ENCODE measurements around the gene LHFPL6. TPM values are rescaled to one million over a fixed set of nuclear protein-coding genes. Genes with fewer than 3 reads are reported as not detected.
"Not testable (repeated sequence)": the region's sequence is repeated elsewhere in the genome, so short reads cannot be mapped to it uniquely, and the experiment has no call there.

Gene LHFPL6
- total RNA-seq, 2 donors from 2014 or later, result 0.53 to 2.8 TPM

DNA sequence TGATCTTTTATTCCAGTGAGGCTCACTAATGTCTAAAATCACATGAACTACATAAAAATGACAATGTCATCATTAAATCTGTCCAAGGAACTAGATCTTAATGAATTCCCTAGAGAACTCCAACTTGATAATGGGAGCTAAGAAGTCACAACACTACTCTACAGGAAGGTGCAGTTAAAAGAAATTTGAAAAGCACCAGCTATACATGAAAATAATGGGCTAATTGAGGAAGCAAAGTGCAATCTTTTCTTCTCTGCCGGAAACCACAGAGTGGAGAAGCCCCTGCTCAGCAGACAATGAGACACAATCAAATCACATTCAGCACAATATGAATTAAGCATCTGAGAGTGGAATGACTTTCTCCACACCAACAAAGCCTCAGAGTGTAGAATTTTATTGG lies 261.7 kb downstream of the LHFPL6 start:
- TF ChIP-seq, protein P1, sequence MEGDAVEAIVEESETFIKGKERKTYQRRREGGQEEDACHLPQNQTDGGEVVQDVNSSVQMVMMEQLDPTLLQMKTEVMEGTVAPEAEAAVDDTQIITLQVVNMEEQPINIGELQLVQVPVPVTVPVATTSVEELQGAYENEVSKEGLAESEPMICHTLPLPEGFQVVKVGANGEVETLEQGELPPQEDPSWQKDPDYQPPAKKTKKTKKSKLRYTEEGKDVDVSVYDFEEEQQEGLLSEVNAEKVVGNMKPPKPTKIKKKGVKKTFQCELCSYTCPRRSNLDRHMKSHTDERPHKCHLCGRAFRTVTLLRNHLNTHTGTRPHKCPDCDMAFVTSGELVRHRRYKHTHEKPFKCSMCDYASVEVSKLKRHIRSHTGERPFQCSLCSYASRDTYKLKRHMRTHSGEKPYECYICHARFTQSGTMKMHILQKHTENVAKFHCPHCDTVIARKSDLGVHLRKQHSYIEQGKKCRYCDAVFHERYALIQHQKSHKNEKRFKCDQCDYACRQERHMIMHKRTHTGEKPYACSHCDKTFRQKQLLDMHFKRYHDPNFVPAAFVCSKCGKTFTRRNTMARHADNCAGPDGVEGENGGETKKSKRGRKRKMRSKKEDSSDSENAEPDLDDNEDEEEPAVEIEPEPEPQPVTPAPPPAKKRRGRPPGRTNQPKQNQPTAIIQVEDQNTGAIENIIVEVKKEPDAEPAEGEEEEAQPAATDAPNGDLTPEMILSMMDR (conservative IDR thresholded peaks at IDR 0.05), result no peak
- Mint-ChIP-seq H3K4me1 (peaks cover 9% of the 10 kb centered on the region), H3K4me3 (no peak overlapping the region), H3K27ac (no peak overlapping the region), H3K36me3 (ENCODE audit: low read depth) (no peaks in the 10 kb centered on the region), H3K27me3 (ENCODE audit: insufficient read depth) (peaks cover 25% of the 10 kb centered on the region), H3K9me3 (no peaks in the 10 kb centered on the region)
- DNase-seq, result no peak
- no peak overlapping the region for H3K4me3 ChIP-seq (ENCODE audit: low read length)
- no peaks in the 10 kb centered on the region for H3K36me3 ChIP-seq (ENCODE audit: control insufficient read depth, insufficient read depth, low read length)
- no peaks in the 10 kb centered on the region for H3K27me3 ChIP-seq (ENCODE audit: control insufficient read depth, insufficient read depth, low read length, poor library complexity, severe bottlenecking)
- 14% methylated on average over 1 of the region's 1 CpG; no CpG with 5 or more reads in 1 of the 2 experiments for WGBS, 2 experiments (ENCODE audit: insufficient coverage in 1 of 2, insufficient read length in 1 of 2)
- no peak overlapping the region for H3K27ac ChIP-seq (ENCODE audit: low read depth, low read length)
- H3K9ac ChIP-seq (ENCODE audit: extremely low read depth, low read length, poor library complexity, severe bottlenecking), result no peak overlapping the region
- no peaks in the 10 kb centered on the region for H3K9me3 ChIP-seq (ENCODE audit: control insufficient read depth, low read length)
- H3K4me1 ChIP-seq (ENCODE audit: control insufficient read depth, insufficient read depth, low read length), result peaks cover 3% of the 10 kb centered on the region

DNA sequence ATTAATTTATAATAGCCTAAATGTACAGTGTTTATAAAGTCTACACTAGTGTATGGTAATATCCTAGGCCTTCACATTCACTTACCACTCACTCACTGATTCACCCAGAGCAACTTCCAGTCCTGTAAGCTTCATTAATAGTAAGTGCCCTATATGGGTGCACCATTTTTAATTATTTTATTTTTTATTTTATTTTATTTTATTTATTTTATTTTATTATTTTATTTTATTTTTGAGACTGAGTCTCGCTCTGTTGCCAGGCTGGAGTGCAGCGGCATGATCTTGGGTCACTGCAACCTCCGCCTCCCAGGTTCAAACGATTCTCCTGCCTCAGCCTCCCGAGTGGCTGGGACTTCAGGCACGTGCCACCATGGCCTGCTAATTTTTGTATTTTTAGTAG lies 264.9 kb downstream of the LHFPL6 start:
- 90 to 100% methylated on average over 3 to 6 of the region's 6 CpGs for WGBS, 2 experiments (ENCODE audit: insufficient coverage in 1 of 2, insufficient read length in 1 of 2)
- not testable (repeated sequence) for H3K36me3 Mint-ChIP-seq (ENCODE audit: low read depth); H3K4me1 ChIP-seq (ENCODE audit: control insufficient read depth, insufficient read depth, low read length); H3K27me3 ChIP-seq (ENCODE audit: control insufficient read depth, insufficient read depth, low read length, poor library complexity, severe bottlenecking); DNase-seq; H3K4me3 ChIP-seq (ENCODE audit: low read length); H3K36me3 ChIP-seq (ENCODE audit: control insufficient read depth, insufficient read depth, low read length); H3K9ac ChIP-seq (ENCODE audit: extremely low read depth, low read length, poor library complexity, severe bottlenecking); H3K27ac ChIP-seq (ENCODE audit: low read depth, low read length); H3K4me1 Mint-ChIP-seq; H3K27ac Mint-ChIP-seq; H3K9me3 Mint-ChIP-seq; H3K9me3 ChIP-seq (ENCODE audit: control insufficient read depth, low read length); H3K4me3 Mint-ChIP-seq
- H3K27me3 Mint-ChIP-seq (ENCODE audit: insufficient read depth), result peaks cover 12% of the 10 kb centered on the region

DNA sequence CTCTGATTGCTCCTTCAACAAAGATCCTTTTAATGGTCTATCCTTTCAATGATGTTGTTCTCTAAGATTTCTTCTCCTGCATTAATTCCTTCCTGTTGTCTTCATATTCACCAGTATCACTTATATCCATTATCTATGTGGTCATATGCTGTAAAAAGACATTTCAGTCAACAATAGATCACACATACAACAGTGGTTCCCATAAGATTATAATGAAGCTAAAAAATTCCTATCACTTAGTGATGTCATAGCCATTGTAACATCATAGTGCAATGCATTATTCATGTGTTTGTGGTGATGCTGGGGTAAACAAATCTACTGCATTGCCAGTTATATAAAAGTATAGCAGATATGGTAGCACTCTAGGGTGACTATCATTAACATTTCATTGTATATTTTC lies 266.1 kb downstream of the LHFPL6 start:
- Mint-ChIP-seq H3K4me3 (no peak overlapping the region), H3K27ac (no peak overlapping the region), H3K36me3 (ENCODE audit: low read depth) (no peaks in the 10 kb centered on the region)

DNA sequence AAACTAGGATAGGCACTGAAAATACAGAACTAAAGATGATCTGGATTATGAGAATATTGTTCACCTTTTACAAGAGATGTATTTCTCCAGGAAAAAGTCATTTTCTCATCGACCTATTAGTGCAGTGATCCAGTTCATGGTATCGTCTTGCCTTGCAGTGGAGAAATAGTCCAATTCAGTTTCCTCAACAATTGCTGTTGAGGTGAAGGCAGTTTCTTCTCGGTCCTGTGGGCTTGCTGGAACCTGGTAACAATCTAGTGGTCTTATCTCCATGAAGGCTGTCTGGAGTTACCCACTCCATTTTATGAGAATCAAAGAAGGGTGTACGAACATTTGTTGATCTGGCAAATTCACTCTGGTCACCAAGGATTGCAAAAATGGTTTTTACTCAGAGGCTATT lies 266.8 kb downstream of the LHFPL6 start:
- Mint-ChIP-seq H3K36me3 (ENCODE audit: low read depth) (no peaks in the 10 kb centered on the region), H3K9me3 (peaks cover 14% of the 10 kb centered on the region), H3K27me3 (ENCODE audit: insufficient read depth) (peaks cover 8% of the 10 kb centered on the region), H3K4me1 (peaks cover 2% of the 10 kb centered on the region), H3K4me3 (no peak overlapping the region), H3K27ac (no peak overlapping the region)
- Histone ChIP-seq H3K27me3 (ENCODE audit: control insufficient read depth, insufficient read depth, low read length, poor library complexity, severe bottlenecking) (no peaks in the 10 kb centered on the region), H3K4me3 (ENCODE audit: low read length) (no peak overlapping the region), H3K4me1 (ENCODE audit: control insufficient read depth, insufficient read depth, low read length) (no peaks in the 10 kb centered on the region), H3K36me3 (ENCODE audit: control insufficient read depth, insufficient read depth, low read length) (no peaks in the 10 kb centered on the region), H3K9me3 (ENCODE audit: control insufficient read depth, low read length) (no peaks in the 10 kb centered on the region), H3K9ac (ENCODE audit: extremely low read depth, low read length, poor library complexity, severe bottlenecking) (no peak overlapping the region), H3K27ac (ENCODE audit: low read depth, low read length) (no peak overlapping the region)
- TF ChIP-seq, protein P1 (conservative IDR thresholded peaks at IDR 0.05), result no peak
- WGBS, 2 experiments (ENCODE audit: insufficient coverage in 1 of 2, insufficient read length in 1 of 2), result 94 to 95% methylated on average over 4 of the region's 4 CpGs
- no peak for DNase-seq

More for the DNA sequence above, 266.1 kb downstream of the LHFPL6 start:
- H3K27me3 ChIP-seq (ENCODE audit: control insufficient read depth, insufficient read depth, low read length, poor library complexity, severe bottlenecking), result no peaks in the 10 kb centered on the region
- H3K9ac ChIP-seq (ENCODE audit: extremely low read depth, low read length, poor library complexity, severe bottlenecking), result no peak overlapping the region
- peaks cover 2% of the 10 kb centered on the region for H3K4me1 Mint-ChIP-seq
- no peaks in the 10 kb centered on the region for H3K9me3 ChIP-seq (ENCODE audit: control insufficient read depth, low read length)
- peaks cover 14% of the 10 kb centered on the region for H3K9me3 Mint-ChIP-seq
- H3K36me3 ChIP-seq (ENCODE audit: control insufficient read depth, insufficient read depth, low read length), result no peaks in the 10 kb centered on the region
- TF ChIP-seq, protein P1 (conservative IDR thresholded peaks at IDR 0.05), result no peak
- H3K4me3 ChIP-seq (ENCODE audit: low read length), result no peak overlapping the region
- H3K27ac ChIP-seq (ENCODE audit: low read depth, low read length), result no peak overlapping the region
- H3K27me3 Mint-ChIP-seq (ENCODE audit: insufficient read depth), result peaks cover 10% of the 10 kb centered on the region
- H3K4me1 ChIP-seq (ENCODE audit: control insufficient read depth, insufficient read depth, low read length), result no peaks in the 10 kb centered on the region
- DNase-seq, result no peak
